AG08396 (cell line): Measurements from ENCODE around the gene AZGP1.
A peak's percentile ranks its signal among the peaks of the same experiment; 100 is the strongest.
"Not testable (repeated sequence)": the region's sequence is repeated elsewhere in the genome, so short reads cannot be mapped to it uniquely, and the experiment has no call there.

Experiments used
- DNase-seq: peaks from one replicate; pipeline ENCODE4 v3.0.0; 2012; ENCODE audit warnings: low spot score, mixed read lengths

AZGP1 gene

GRCh38 chr7:99950819-99951218, 25.0 kb downstream of the AZGP1 start:
- not testable (repeated sequence) for DNase-seq

- DNase-seq, result no peak
Observed at GRCh38 chr7:99949645-99950228, 26.1 kb downstream of the AZGP1 start.

- DNase-seq, result no peak
Observed at GRCh38 chr7:99947608-99948007, 28.2 kb downstream of the AZGP1 start.

- no peak for DNase-seq
Observed at GRCh38 chr7:99944497-99945070, 31.2 kb downstream of the AZGP1 start.

- no peak for DNase-seq
Observed at GRCh38 chr7:99943641-99944496, 32.0 kb downstream of the AZGP1 start.

GRCh38 chr7:99938296-99938695, 37.5 kb downstream of the AZGP1 start:
- no peak for DNase-seq

GRCh38 chr7:99935009-99935408, 40.8 kb downstream of the AZGP1 start:
- not testable (repeated sequence) for DNase-seq

GRCh38 chr7:99930376-99930775, 45.5 kb downstream of the AZGP1 start:
- no peak for DNase-seq

- no peak for DNase-seq
Observed at GRCh38 chr7:99929730-99930053, 46.1 kb downstream of the AZGP1 start.

- DNase-seq, result peak; percentile 51
Observed at GRCh38 chr7:99928994-99929729, 46.7 kb downstream of the AZGP1 start, which contains the start of gene GJC3. Gene GJC3, minus strand, starts transcription at chr7:99929620. Its CDS starts 0 bp downstream, at chr7:99929620.

GRCh38 chr7:99928188-99928587, 47.6 kb downstream of the AZGP1 start:
- DNase-seq, result no peak

GRCh38 chr7:99927536-99927935, 48.3 kb downstream of the AZGP1 start:
- no peak for DNase-seq

- DNase-seq, result no peak
Observed at GRCh38 chr7:99926321-99926720, 49.5 kb downstream of the AZGP1 start.

GRCh38 chr7:99923200-99923599, 52.6 kb downstream of the AZGP1 start:
- no peak for DNase-seq

- no peak for DNase-seq
Observed at GRCh38 chr7:99920149-99920548, 55.7 kb downstream of the AZGP1 start.

- no peak for DNase-seq
Observed at GRCh38 chr7:99919814-99920112, 56.1 kb downstream of the AZGP1 start.

GRCh38 chr7:99918959-99919813, 56.6 kb downstream of the AZGP1 start, which contains the start of gene TRIM4:
Gene TRIM4, minus strand, starts transcription at chr7:99919530. Its CDS starts 129 bp downstream, at chr7:99919401.
- peak; percentile 95 for DNase-seq
